PC-9 (cell line): ENCODE results near the gene GPT2. TPM values are rescaled to one million over a fixed set of nuclear protein-coding genes. Genes with fewer than 3 reads are reported as not detected.

Experiments
- BruUV-seq: library from RNA; stranded (reverse); fragments of 400-500 nt; replicated peaks from 2 replicates; lab custom pipeline; 2021; lab: Mats Ljungman, UMichigan
- CTCF ChIA-PET: fragments of 300-600 bp; sonication (Branson Sonifier 250); formaldehyde crosslinking; loops from one replicate; lab custom pipeline; 2022; ENCODE audit warnings: antibody characterized with exemption; lab: Charles Lee
- POLR2A ChIA-PET: fragments of 300-600 bp; sonication (Branson Sonifier 250); formaldehyde crosslinking; loops from one replicate; lab custom pipeline; 2022; ENCODE audit warnings: antibody characterized with exemption; ENCODE audit not compliant: unreplicated experiment; lab: Charles Lee
- DNase-seq, 2 experiments: peaks; one replicate each; pipeline versions ENCODE4 v3.0.0 to v3.0.0-alpha.2; 2015 to 2022; ENCODE audit warnings: mixed read lengths in 1 of 2
- H2AFZ ChIP-seq: fragments of 200-600 bp; sonication (generic); 2 replicates; pipeline ENCODE4 v1.8.1; 2017; ENCODE audit warnings: antibody characterized with exemption
- H3F3A ChIP-seq: fragments of 200-600 bp; sonication (generic); 2 replicates; pipeline ENCODE4 v1.8.1; 2017; ENCODE audit warnings: antibody characterized with exemption, mild to moderate bottlenecking, low read depth; ENCODE audit not compliant: insufficient read depth
- H3K27ac ChIP-seq: fragments of 200-600 bp; sonication (generic); 2 replicates; pipeline ENCODE4 v1.6.1; 2016; ENCODE audit warnings: mixed run types
- H3K27me3 ChIP-seq: fragments of 200-600 bp; sonication (generic); 2 replicates; pipeline ENCODE4 v1.6.1; 2016; ENCODE audit warnings: low read depth, mixed run types; ENCODE audit not compliant: insufficient read depth
- H3K36me3 ChIP-seq: fragments of 200-600 bp; sonication (generic); 2 replicates; pipeline ENCODE4 v1.6.1; 2016; ENCODE audit warnings: low read depth, mixed run types
- H3K4me1 ChIP-seq: fragments of 200-600 bp; sonication (generic); replicated peaks from 2 replicates; pipeline ENCODE4 v1.6.1; 2016; ENCODE audit warnings: mixed run types; ENCODE audit not compliant: insufficient read depth
- H3K4me2 ChIP-seq: fragments of 200-600 bp; sonication (generic); 2 replicates; pipeline ENCODE4 v1.6.1; 2017; ENCODE audit warnings: mixed run types
- H3K4me3 ChIP-seq: fragments of 200-600 bp; sonication (generic); 2 replicates; pipeline ENCODE4 v1.6.1; 2016; ENCODE audit warnings: mixed run types
- H3K79me2 ChIP-seq: fragments of 200-600 bp; sonication (generic); 2 replicates; pipeline ENCODE4 v1.6.1; 2017; ENCODE audit warnings: low read depth, mixed run types
- H3K9me2 ChIP-seq: fragments of 200-600 bp; sonication (generic); 2 replicates; pipeline ENCODE4 v1.8.1; 2017; ENCODE audit warnings: mild to moderate bottlenecking; ENCODE audit not compliant: insufficient read depth
- H3K9me3 ChIP-seq: fragments of 200-600 bp; sonication (generic); 2 replicates; pipeline ENCODE4 v1.8.1; 2016; ENCODE audit warnings: low read depth; ENCODE audit not compliant: insufficient read depth
- H4K20me1 ChIP-seq: fragments of 200-600 bp; sonication (generic); 2 replicates; pipeline ENCODE4 v1.8.1; 2017; ENCODE audit not compliant: insufficient read depth
- CTCF ChIP-seq: fragments of 200-600 bp; sonication (generic); conservative IDR thresholded peaks from 2 replicates; pipeline ENCODE4 v1.6.1; 2017; ENCODE audit warnings: mixed run types, antibody characterized with exemption, mild to moderate bottlenecking, moderate library complexity
- EZH2 ChIP-seq: fragments of 200-600 bp; sonication (generic); IDR thresholded peaks from 2 replicates; pipeline ENCODE4 v1.8.0; 2017; ENCODE audit warnings: antibody characterized with exemption, low read depth
- intact Hi-C: fragments of 100-400 bp; cut with micrococcal nuclease; formaldehyde crosslinking; loops from one replicate; pipeline ENCODE4 v1.10.0; 2022; ENCODE audit not compliant: unreplicated experiment
- total RNA-seq: library from RNA; stranded (reverse); gene quantifications from 2 replicates; pipeline ENCODE4 v1.2.3, GENCODE V29; 2021

The GPT2 gene
- total RNA-seq, 1 experiment from 2014 or later, result 67.2 TPM

GRCh38 chr16:46904471-46904870 is 20.3 kb downstream of the GPT2 start:
- Histone ChIP-seq H3K9me3 (no peaks in the 10 kb centered on the region), H2AFZ (no peak overlapping the region), H3K79me2 (no peaks in the 10 kb centered on the region), H3K4me2 (no peak overlapping the region), H3K4me3 (no peak overlapping the region), H3K9me2 (no peaks in the 10 kb centered on the region), H3K36me3 (peaks cover 6% of the 10 kb centered on the region), H3K27me3 (no peaks in the 10 kb centered on the region), H3K4me1 (no peaks in the 10 kb centered on the region), H4K20me1 (peaks cover 33% of the 10 kb centered on the region), H3K27ac (no peak overlapping the region), H3F3A (peaks cover 5% of the 10 kb centered on the region; the same call in 1 of the 2 replicates)
- no TSS peak for BruUV-seq
- POLR2A ChIA-PET, result no interaction called here
- CTCF ChIA-PET, result interaction anchor here (1.1 kb wide), 1 partner anchor 50 kb away, joined by 3 read pairs; no protein-coding TSS in a partner anchor
- intact Hi-C loops, result no loop called here
- DNase-seq, result no peak
- no peak for TF ChIP-seq CTCF
- no peak for TF ChIP-seq EZH2

GRCh38 chr16:46906360-46907060 is 22.3 kb downstream of the GPT2 start:
- no peak for TF ChIP-seq CTCF
- no peak for TF ChIP-seq EZH2
- no peaks in the 10 kb centered on the region for H3K9me2 ChIP-seq
- POLR2A ChIA-PET, result no interaction called here
- no peak overlapping the region for H3K27ac ChIP-seq
- peaks cover 10% of the 10 kb centered on the region; the same call in 1 of the 2 replicates for H3F3A ChIP-seq
- no peaks in the 10 kb centered on the region for H3K9me3 ChIP-seq
- DNase-seq, result no peak
- no peak overlapping the region for H3K4me2 ChIP-seq
- H3K79me2 ChIP-seq, result no peaks in the 10 kb centered on the region
- H3K27me3 ChIP-seq, result no peaks in the 10 kb centered on the region
- H3K4me3 ChIP-seq, result no peak overlapping the region
- intact Hi-C loops, result no loop called here
- CTCF ChIA-PET, result no interaction called here
- BruUV-seq, result no TSS peak
- H3K4me1 ChIP-seq, result no peaks in the 10 kb centered on the region
- peaks cover 20% of the 10 kb centered on the region for H3K36me3 ChIP-seq
- no peak overlapping the region for H2AFZ ChIP-seq
- H4K20me1 ChIP-seq, result peaks cover 29% of the 10 kb centered on the region

- Histone ChIP-seq H3K4me2 (no peak overlapping the region), H3K27ac (no peak overlapping the region), H2AFZ (no peak overlapping the region), H3K9me3 (no peaks in the 10 kb centered on the region), H3F3A (peaks cover 10% of the 10 kb centered on the region; the same call in 1 of the 2 replicates), H3K27me3 (no peaks in the 10 kb centered on the region), H3K79me2 (no peaks in the 10 kb centered on the region), H3K9me2 (no peaks in the 10 kb centered on the region), H3K36me3 (peaks cover 23% of the 10 kb centered on the region), H4K20me1 (peaks cover 29% of the 10 kb centered on the region), H3K4me1 (no peaks in the 10 kb centered on the region), H3K4me3 (no peak overlapping the region)
- ChIA-PET CTCF (interaction anchor here (0.5 to 0.6 kb wide), 2 partner anchors 234 to 571 kb away, joined by 3 to 11 read pairs; no protein-coding TSS in a partner anchor), POLR2A (interaction anchor here (0.5 kb wide), 1 partner anchor 32 kb away, joined by 5 read pairs; no protein-coding TSS in a partner anchor)
- DNase-seq, result no peak
- TF ChIP-seq CTCF (no peak), EZH2 (no peak)
- intact Hi-C loops, result no loop called here
- no TSS peak for BruUV-seq
Measured at GRCh38 chr16:46907061-46907774, 23.1 kb downstream of the GPT2 start.
